Activated T-cell treated with anti-CD3 and anti-CD28 coated beads, Interleukin-2, amount 50 U/mL, for 1 hour (primary cell): ENCODE measurements around the gene XRCC2.
"Not testable (repeated sequence)": the region's sequence is repeated elsewhere in the genome, so short reads cannot be mapped to it uniquely, and the experiment has no call there.

ENCODE experiments used
- DNase-seq: peaks from one replicate; pipeline ENCODE4 v3.0.0-alpha.2; 2020

Gene XRCC2

GRCh38 chr7:152663931-152664330 is 12.0 kb downstream of the XRCC2 start:
- DNase-seq: no peak

GRCh38 chr7:152663148-152663740 is 12.7 kb downstream of the XRCC2 start:
- no peak for DNase-seq

GRCh38 chr7:152661479-152661878 is 14.5 kb downstream of the XRCC2 start:
- DNase-seq: no peak

- DNase-seq: no peak
Observed at GRCh38 chr7:152660021-152660420, 15.9 kb downstream of the XRCC2 start.

- DNase-seq: no peak
Observed at GRCh38 chr7:152654971-152655370, 21.0 kb downstream of the XRCC2 start.

GRCh38 chr7:152649220-152649619 is 26.7 kb downstream of the XRCC2 start:
- DNase-seq: no peak

- DNase-seq: no peak
Observed at GRCh38 chr7:152647009-152647408, 28.9 kb downstream of the XRCC2 start.

GRCh38 chr7:152646579-152646978 is 29.4 kb downstream of the XRCC2 start:
- DNase-seq: not testable (repeated sequence)

- DNase-seq: no peak
Observed at GRCh38 chr7:152643979-152644559, 31.9 kb downstream of the XRCC2 start.

- DNase-seq: no peak
Observed at GRCh38 chr7:152641384-152641783, 34.6 kb downstream of the XRCC2 start.

- DNase-seq: no peak
Observed at GRCh38 chr7:152640829-152641228, 35.1 kb downstream of the XRCC2 start.

- no peak for DNase-seq
Observed at GRCh38 chr7:152637920-152638580, 37.9 kb downstream of the XRCC2 start.

GRCh38 chr7:152637161-152637560 is 38.8 kb downstream of the XRCC2 start:
- DNase-seq: no peak

GRCh38 chr7:152636441-152636840 is 39.5 kb downstream of the XRCC2 start:
- no peak for DNase-seq

- DNase-seq: no peak
Observed at GRCh38 chr7:152633504-152633903, 42.4 kb downstream of the XRCC2 start.

GRCh38 chr7:152633072-152633471 is 42.9 kb downstream of the XRCC2 start:
- DNase-seq: no peak

GRCh38 chr7:152628772-152629171 is 47.2 kb downstream of the XRCC2 start:
- DNase-seq: not testable (repeated sequence)

- DNase-seq: no peak
Observed at GRCh38 chr7:152624228-152624627, 51.7 kb downstream of the XRCC2 start.

- DNase-seq: no peak
Observed at GRCh38 chr7:152621426-152621825, 54.5 kb downstream of the XRCC2 start.

- DNase-seq: no peak
Observed at GRCh38 chr7:152619027-152619739, 56.8 kb downstream of the XRCC2 start.

- DNase-seq: no peak
Observed at GRCh38 chr7:152618427-152618826, 57.5 kb downstream of the XRCC2 start.

- no peak for DNase-seq
Observed at GRCh38 chr7:152617056-152617455, 58.9 kb downstream of the XRCC2 start.

- no peak for DNase-seq
Observed at GRCh38 chr7:152615031-152615741, 60.8 kb downstream of the XRCC2 start.
